GM08714 (cell line): ENCODE data around the gene BNIP3.
"Not testable (repeated sequence)": the region's sequence is repeated elsewhere in the genome, so short reads cannot be mapped to it uniquely, and the experiment has no call there.

ENCODE experiments used
- H3K4me3 ChIP-seq: fragments of 200-500 bp; sonication (Bioruptor generic); 2 replicates; pipeline ENCODE4 v1.5.1; 2014; ENCODE audit warnings: mild to moderate bottlenecking, low read length, inconsistent platforms
- ZNF274 ChIP-seq: IDR thresholded peaks from 2 replicates; pipeline ENCODE4 v1.6.1; 2012; ENCODE audit warnings: mild to moderate bottlenecking, low read depth, low read length

Gene BNIP3

DNA sequence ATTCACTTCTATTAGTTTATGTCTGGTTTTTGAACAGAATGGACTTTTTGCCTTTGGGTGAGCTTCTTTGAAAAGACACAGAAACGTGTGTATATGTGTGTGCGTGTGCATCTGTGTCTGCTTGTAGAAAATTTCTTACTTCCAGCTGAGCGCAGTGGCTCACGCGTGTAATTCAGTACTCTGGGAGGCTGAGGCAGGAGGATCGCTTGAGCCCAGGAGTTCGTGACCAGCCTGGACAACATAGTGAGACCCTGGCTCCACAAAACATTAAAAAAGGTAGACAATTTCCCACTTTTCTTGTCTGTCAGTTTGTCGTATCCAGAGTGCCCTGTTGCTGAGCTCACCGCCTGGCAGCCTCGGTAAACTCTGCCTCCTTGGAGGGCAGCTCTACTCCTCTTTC lies 55.5 kb downstream of the BNIP3 start:
- H3K4me3 ChIP-seq = no peak overlapping the region
- no peak for TF ChIP-seq ZNF274

GRCh38 chr10:131925716-131926115 lies 56.0 kb downstream of the BNIP3 start:
- no peak overlapping the region for H3K4me3 ChIP-seq
- no peak for TF ChIP-seq ZNF274

DNA sequence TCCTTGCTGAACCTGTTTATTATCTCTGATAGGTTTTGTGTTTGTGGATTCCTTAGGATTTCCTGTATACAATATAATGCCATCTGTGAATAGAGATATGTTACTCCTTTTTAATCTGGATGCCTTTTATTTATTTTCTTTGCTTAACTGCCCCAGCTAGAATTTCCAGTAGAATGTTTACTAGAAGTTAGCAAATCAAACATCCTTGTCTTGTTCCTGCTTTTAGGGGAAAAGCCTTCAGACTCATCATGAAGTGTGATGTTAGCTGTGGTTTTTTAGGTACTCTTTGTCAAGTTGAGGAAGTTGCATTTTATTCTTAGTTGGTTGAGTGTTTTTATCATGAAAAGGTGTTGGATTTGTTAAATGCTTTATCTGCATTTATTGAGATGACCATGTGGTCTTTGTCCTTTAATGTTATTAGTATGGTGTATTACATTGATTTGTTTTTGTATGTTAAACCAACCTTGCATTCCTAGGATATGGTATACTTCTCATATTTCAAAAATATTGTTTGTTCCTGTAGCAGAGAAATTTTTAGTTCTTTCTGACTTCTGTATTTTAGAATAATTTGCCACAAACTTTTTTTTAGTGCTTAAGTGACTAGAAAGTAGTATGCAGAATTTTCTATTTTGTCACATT lies 56.6 kb downstream of the BNIP3 start:
- no peak for TF ChIP-seq ZNF274
- H3K4me3 ChIP-seq = no peak overlapping the region

DNA sequence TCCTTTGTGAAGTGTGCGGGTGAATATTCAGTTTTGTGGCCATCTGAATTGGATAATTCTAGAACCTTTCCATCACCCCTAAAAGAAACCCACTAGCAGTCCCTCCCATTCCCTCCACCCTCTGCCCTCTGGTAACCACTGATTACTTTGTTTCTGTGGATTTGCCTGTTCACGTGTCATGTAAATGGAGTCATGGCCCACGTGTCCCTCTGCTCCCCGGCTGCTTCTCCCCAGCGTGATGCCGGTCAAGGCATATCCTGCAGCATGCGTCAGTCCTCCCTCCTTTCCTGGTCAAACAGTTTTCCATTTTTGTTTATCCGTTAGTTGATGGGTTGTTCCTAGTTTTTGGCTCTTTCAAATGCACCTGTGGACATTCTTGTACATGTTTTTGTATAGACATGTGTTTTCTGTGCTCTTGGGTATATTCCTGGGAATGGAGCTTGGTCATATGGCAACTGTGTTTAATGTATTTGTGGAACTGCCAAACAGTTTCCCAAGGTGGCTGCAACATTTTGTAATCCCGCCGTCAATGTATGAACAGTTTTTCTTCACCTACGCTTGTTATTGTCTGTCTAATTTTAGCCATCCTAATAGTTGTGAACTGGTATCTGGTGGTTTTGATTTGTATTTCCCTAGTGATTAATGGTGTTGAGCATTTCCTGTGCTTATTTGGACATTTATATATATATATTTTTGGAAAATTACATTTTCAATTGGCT lies 58.5 kb downstream of the BNIP3 start:
- H3K4me3 ChIP-seq = no peak overlapping the region
- no peak for TF ChIP-seq ZNF274

DNA sequence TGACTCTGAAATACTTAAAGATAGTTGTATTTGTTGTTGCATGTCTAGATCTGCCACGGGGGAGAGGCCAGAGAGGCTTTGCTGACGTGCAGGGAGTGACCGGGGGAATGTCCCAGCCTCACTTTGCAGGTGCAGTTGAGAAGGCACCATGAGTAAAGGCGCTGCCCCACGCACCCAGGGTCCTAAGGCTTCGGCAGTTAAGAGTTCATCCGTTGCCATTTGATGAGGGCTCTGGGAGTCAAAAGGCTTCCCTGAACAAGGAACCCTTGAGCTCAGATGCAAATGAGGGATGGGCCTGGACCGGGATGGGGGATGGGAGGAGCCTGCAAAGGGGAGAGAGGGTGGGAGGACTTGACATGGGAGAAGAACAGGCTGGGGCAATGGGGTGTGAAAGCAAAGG lies 60.5 kb downstream of the BNIP3 start:
- no peak overlapping the region for H3K4me3 ChIP-seq
- TF ChIP-seq ZNF274 = no peak

- no peak overlapping the region for H3K4me3 ChIP-seq
- no peak for TF ChIP-seq ZNF274
These were observed 61.0 kb downstream of the BNIP3 start for GRCh38 chr10:131920693-131921092.

GRCh38 chr10:131920151-131920550 lies 61.6 kb downstream of the BNIP3 start:
- H3K4me3 ChIP-seq = no peak overlapping the region
- TF ChIP-seq ZNF274 = no peak

DNA sequence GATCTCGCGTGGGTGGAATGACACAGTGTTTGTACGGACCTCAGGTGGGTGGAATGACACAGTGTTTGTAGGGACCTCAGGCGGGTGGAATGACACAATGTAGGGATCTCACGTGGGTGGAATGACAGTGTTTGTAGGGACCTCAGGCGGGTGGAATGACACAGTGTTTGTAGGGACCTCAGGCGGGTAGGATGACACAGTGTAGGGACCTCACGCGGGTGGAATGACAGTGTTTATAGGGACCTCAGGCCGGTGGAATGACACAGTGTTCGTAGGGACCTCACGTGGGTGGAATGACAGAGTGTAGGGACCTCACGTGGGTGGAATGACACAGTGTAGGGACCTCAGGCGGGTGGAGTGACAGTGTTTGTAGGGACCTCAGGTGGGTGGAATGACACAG lies 62.3 kb downstream of the BNIP3 start:
- not testable (repeated sequence) for H3K4me3 ChIP-seq
